H1 (cell line): ENCODE results near the gene SLN.

ENCODE experiments used
- BRCA1 ChIP-seq: IDR thresholded peaks from 2 replicates; pipeline ENCODE4 v1.6.1; 2012; ENCODE audit warnings: low read depth, low read length, improper control_type of control experiment
- JUN ChIP-seq: IDR thresholded peaks from 2 replicates; pipeline ENCODE4 v1.6.1; 2011; ENCODE audit warnings: low read depth, mild to moderate bottlenecking, improper control_type of control experiment, low read length
- RNF2 ChIP-seq: fragments of 200-900, 300-1000 bp; sonication (generic); IDR thresholded peaks from 2 replicates; pipeline ENCODE4 v1.7.1; 2016; ENCODE audit warnings: borderline replicate concordance, low read depth, mild to moderate bottlenecking, antibody characterized with exemption, low read length; ENCODE audit not compliant: poor library complexity, severe bottlenecking; ENCODE audit errors: missing control alignments
- ZNF274 ChIP-seq: IDR thresholded peaks from 2 replicates; pipeline ENCODE4 v1.7.0; 2012; ENCODE audit warnings: low read length, borderline replicate concordance; ENCODE audit errors: extremely low read depth
- TF ChIP-seq, protein P1 (sequence below), 3 experiments: IDR thresholded peaks; 1 replicate in 2 of 3; 2 replicates in 1 of 3; pipeline versions ENCODE4 v1.5.1 to v1.6.1; 2011; ENCODE audit warnings: low read length in 3 of 3, mild to moderate bottlenecking in 3 of 3, inconsistent platforms in 2 of 3, low read depth in 1 of 3, moderate library complexity in 1 of 3; ENCODE audit not compliant: insufficient read depth in 1 of 3; ENCODE audit errors: control extremely low read depth in 1 of 3
- TF ChIP-seq, protein P2 (sequence below): IDR thresholded peaks from 2 replicates; pipeline ENCODE4 v1.6.1; 2012; ENCODE audit warnings: inconsistent platforms
- TF ChIP-seq, protein P3 (sequence below): IDR thresholded peaks from 2 replicates; pipeline ENCODE4 v1.6.1; 2012; ENCODE audit warnings: inconsistent platforms
- TF ChIP-seq, protein P4 (sequence below): IDR thresholded peaks from 2 replicates; pipeline ENCODE4 v1.6.1; 2011; ENCODE audit warnings: low read depth, mild to moderate bottlenecking, low read length; ENCODE audit not compliant: insufficient read depth

DNA sequence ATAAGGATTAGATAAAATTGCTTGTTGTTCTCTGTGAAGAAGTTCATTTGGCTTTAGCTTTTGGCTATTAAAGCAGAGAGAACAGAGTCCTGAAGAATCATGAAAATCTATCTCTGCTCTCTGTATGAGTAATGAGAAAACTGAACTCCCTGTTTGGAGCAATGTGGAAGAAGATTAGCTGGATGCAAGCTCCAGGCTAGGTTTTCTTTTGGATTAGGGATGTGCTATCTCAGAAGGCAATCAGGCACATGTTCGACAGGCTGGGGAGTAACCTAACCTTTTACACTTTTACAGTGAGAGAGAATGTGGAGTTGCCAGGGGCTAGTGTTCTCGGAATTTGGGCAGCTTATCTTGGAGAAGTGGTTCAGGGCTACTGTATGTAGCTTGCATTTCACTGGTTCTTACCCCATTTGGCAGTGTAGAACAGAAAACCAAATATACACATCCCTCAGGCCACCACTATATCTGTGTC lies 8.5 kb upstream of the SLN start:
- TF ChIP-seq BRCA1 (no peak), JUN (no peak), RNF2 (no peak), ZNF274 (no peak)
- TF ChIP-seq, protein P1, sequence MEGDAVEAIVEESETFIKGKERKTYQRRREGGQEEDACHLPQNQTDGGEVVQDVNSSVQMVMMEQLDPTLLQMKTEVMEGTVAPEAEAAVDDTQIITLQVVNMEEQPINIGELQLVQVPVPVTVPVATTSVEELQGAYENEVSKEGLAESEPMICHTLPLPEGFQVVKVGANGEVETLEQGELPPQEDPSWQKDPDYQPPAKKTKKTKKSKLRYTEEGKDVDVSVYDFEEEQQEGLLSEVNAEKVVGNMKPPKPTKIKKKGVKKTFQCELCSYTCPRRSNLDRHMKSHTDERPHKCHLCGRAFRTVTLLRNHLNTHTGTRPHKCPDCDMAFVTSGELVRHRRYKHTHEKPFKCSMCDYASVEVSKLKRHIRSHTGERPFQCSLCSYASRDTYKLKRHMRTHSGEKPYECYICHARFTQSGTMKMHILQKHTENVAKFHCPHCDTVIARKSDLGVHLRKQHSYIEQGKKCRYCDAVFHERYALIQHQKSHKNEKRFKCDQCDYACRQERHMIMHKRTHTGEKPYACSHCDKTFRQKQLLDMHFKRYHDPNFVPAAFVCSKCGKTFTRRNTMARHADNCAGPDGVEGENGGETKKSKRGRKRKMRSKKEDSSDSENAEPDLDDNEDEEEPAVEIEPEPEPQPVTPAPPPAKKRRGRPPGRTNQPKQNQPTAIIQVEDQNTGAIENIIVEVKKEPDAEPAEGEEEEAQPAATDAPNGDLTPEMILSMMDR (IDR thresholded peaks at IDR 0.05; ENCODE audit: control extremely low read depth in 1 of 3, insufficient read depth in 1 of 3, low read depth in 1 of 3, low read length in 3 of 3) = no peak
- TF ChIP-seq, protein P2, sequence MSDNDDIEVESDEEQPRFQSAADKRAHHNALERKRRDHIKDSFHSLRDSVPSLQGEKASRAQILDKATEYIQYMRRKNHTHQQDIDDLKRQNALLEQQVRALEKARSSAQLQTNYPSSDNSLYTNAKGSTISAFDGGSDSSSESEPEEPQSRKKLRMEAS = no peak
- TF ChIP-seq, protein P3, sequence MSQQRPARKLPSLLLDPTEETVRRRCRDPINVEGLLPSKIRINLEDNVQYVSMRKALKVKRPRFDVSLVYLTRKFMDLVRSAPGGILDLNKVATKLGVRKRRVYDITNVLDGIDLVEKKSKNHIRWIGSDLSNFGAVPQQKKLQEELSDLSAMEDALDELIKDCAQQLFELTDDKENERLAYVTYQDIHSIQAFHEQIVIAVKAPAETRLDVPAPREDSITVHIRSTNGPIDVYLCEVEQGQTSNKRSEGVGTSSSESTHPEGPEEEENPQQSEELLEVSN = no peak
- TF ChIP-seq, protein P4, sequence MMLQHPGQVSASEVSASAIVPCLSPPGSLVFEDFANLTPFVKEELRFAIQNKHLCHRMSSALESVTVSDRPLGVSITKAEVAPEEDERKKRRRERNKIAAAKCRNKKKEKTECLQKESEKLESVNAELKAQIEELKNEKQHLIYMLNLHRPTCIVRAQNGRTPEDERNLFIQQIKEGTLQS = no peak
